NCI-H446 (cell line): ENCODE data around the gene ZBTB46.

Experiments
- DNase-seq, 2 experiments: peaks; one replicate each; lab custom pipeline; 2025; lab: John Stamatoyannopoulos, UW

The ZBTB46 gene

DNA sequence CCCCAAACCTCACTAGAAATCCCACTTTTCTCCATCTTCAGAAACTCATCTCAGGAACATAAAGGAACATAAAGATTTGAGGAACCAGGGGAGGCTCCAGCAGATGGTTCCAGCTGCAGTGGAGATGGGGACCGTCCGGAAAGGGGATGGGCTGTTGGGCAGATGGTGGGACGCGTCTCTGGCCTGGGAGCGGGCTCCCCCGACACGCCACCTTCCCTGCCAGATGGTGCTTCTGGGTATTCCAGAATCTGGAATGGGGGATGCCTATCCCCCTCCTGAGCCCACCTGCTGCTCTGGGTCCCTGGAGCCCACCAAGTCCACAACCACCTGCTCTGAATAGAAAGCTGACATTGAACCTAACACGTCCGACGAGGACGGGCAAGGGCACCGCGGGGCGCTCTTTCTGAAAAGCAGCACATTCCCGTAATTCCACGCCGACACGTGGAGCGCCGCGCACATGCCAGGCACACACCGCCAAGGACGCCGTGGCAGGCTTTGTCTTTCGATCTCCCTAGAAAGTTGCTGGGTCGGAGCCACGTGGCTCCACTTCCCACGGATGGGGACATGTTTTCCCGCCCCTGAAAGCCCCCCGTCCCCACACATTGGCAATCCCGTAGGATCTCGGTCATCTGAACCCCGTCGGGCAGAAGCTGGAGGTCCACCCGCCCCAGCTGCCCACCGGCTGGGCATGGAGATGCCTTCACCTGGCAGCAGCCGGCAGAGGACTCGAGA, 64.2 kb downstream of the ZBTB46 start:
- no peak for DNase-seq

DNA sequence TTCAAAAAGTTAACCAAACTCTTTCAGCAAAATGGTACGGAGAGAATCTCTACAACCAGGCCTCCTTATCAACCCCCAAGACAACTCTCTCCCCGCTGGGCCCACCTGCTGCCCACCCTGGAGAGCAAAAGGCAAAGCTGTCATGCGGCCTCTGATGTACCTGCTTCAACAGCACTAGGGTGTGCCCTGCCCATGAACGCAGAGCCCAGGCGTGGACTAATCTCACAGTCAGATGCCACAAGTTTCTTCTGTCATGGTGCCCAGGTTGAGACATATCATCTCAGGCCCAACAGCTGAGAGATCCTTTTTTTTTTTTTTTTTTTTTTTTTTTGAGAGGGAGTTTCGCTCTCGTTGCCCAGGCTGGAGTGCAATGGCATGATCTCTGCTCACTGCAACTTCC, 65.2 kb downstream of the ZBTB46 start:
- no peak for DNase-seq

DNA sequence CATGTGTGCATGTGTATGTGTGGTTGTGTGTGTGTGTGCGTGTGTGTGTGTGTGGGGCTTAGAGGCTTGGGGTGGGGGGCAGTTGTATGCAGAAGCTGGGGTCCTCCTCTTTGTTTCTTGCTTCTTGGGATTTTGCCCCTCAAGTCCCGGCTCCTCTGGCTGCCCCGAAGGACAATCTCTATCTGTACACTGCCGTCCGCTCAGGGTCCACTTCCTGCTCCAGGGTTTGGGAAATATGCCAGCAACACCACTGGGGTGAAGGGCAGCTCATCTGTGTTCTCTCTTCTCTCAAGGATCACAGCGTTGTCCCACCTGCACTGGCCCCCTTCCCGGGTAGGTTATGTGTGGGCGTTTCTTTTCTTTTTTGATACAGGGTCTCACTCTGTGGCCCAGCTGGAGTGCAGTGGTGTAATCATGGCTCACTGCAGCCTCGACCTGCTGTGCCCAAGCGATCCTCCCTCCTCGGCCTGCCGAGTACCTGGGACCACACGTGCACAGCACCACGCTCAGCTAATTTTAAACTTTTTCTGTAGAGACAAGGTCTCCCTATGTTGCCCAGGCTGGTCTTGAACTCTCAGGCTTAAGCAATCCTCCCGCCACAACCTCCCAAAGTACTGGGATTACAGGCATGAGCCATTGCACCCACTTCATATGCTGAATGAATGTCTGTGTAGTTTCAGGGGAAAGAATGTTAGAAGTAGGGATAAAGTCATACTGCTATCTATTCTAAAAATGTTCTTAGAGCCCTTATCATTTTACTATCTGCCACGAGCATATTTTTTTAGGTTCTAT, 65.8 kb downstream of the ZBTB46 start:
- no peak for DNase-seq

DNA sequence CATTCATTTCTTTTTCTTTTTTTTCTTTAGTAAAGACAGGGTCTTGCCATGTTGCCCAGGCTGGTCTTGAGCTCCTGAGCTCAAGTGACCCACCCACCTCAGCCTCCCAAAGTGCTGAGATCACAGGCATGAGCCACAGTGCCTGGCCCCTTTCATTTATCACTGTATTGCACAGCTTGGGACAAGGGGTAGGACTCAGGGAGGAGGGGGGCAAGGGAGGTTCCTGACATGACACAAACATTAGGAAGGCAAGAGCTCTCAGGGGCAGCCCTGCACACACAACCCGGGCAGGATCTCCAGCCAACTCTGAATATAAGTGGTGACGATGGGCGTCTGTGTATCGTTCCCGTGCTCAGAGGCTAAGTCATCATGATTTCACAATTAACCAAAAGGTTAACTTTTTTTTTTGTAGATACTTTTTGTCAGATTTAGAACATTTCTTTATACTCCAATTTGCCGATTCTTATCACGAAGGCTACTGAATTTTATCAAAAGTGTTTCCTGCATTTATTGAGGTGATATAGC, 71.6 kb downstream of the ZBTB46 start:
- no peak for DNase-seq

DNA sequence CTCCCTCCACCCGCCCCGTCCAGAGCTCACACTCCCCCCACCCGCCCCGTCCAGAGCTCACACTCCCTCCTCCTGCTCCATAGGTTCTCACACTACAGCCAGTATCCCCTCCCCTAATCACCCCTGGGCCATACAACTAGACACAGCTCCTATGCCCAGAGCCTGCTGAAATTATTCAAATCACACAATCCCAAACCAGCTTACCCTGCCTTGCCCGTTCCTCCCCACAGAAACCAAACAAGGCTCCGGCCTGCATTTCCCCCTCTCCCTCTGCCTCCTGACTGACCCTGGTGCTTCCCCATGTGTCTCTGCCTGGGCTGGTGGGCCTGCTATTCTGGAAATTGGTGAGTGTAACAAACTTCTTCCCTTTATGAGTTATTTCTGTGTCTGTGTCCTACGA, 72.9 kb downstream of the ZBTB46 start:
- DNase-seq, result no peak

DNA sequence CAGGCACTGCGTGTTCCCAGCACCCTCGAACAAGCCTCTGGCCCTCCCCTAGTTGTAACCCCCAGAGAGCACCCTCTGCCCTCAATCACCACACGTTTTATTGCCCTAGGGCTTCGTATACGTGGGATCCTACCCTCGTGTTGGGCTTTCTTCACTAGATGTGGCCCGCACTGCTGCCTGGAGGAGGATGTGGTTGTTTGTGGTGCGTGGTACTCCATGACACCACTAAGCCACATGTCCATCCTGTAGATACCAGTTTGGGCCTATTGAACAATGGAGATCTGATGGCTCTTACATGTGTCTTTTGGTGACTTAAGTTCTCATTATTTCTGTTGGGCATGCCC, 74.4 kb downstream of the ZBTB46 start:
- DNase-seq, result no peak

DNA sequence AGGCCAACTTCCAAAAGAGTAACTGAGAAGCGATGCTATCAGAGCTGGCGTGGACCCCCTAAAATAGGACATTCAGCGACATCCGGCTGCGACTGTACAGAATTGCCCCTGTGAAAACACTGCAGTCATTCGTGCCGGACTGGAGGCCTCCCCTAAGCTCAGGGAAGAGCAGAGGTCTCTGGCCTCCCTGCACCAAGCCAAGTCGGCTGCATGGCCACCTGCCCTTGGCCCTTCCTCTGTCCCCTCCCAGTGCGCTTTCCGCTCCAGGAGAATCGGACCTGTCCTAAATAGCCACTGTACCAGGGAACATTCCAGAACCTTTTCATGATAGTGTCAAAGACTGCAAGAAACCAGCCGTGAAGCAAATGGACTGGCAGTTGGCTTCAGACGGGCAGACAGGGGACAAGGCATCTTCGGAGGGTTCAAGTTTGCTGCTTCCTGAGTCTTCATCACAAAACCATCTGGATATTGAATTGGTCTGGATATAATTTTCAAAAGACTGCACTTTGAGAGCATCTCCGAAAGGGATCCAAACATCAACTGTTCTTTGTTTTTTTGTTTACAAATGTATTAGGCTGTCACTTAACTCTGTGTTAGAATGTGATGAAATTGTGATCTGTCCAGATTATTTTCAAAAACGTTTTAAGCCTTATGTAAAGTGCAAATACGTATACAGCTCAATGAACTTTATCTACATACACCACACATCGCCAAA, 75.0 kb downstream of the ZBTB46 start:
- DNase-seq, result no peak

DNA sequence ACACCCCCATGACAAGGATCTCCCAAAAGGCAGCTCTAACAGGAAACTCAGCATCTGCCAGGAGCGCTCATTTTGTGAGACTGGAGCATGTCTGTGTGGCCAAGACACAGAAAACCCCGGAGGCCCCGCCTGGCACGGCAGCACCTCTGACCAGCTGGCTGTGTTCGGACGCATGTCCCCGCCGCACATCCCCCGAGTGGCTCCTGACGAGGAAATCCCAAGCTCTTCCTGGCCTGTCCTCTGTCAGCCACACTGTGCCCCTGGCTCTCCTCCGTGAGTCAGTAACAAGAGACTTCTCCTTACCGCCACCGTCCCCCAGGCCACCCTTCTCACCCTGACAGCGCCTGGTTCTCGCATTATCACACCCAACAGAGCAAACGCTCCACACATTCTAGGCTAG, 77.1 kb downstream of the ZBTB46 start:
- DNase-seq, result no peak

DNA sequence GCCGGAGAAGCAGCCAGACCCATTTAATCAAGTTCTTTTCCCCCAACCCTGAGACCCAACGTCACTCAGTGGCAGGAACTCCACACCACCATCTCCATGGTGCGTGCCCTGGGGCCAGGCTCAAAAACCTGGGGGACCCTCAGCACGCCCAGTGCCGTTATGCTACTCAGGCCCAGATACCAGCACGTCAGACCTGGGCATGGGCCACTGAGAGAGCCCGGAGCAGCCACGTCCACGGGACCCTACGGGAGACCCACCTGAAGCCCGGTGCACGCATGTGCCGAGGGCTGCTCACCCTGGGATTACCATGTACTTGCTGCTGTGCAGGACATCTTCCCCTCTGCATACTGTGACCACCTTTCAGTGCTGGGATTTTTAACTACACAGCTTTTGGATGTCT, 77.7 kb downstream of the ZBTB46 start:
- no peak for DNase-seq

DNA sequence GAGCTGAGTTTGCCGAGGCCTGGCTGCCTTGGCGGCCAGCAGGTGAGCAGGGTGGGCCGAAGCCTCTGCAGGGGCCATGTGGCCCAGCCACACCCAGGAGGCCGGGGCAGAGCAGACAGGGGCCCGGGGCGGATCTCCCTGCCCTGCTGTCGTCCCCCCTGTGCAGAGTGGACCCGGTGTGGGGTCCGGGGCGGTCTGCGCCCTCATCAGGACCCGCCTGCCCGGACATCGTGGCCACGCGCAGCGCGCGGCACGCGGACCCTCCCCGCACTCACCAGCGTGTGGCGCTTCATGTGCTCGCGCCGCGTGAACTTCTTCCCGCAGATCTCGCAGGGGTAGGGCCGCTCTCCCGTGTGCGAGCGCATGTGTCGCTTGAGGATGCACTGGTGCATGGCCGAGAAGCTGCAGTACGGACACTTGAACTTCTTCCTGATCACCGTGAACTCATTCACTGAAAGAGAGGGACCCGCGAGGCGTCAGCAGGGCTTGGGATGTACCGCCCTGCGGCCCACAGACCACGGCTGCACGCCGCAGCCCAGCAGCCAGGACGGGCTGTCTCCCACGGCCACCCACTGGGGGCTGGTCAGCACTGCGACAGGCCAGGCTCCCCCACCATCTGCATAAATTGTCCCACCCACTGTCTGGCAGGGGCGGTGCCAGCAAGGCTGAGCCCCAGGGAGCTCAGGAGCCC, 78.5 kb downstream of the ZBTB46 start:
- no peak for DNase-seq

DNA sequence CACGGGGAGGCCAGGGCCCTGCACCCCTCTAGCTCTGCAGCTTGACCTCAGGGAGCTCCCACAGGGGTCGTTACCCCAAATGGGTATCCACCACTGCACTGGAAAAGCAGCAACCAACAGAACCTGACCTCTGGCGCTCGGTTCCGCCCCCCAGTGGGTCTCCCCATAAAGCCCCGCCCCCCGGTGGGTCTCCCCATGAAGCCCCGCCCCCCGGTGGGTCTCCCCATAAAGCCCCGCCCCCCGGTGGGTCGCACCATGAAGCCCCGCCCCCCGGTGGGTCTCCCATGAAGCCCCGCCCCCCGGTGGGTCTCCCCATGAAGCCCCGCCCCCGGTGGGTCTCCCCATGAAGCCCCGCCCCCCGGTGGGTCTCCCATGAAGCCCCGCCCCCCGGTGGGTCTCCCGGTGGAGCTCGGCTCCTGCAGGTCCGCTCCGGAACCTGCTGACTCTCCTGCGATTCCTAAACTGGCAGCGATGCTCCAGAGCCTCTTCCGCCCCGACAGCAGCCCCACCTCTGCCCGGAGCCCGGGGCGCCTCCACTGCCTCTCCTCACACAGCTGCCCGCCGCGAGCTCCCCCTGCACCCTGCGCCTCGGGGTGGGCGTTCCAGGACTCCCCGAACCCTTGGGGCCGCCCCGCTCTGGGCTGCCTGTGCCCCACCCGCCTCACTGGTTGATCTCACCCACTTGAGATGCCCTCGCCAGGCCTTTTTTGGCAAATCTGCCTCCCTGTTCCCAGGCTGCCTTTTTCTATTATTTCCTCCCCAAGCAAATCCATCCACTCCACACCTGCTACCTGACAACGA, 79.4 kb downstream of the ZBTB46 start:
- no peak for DNase-seq

DNA sequence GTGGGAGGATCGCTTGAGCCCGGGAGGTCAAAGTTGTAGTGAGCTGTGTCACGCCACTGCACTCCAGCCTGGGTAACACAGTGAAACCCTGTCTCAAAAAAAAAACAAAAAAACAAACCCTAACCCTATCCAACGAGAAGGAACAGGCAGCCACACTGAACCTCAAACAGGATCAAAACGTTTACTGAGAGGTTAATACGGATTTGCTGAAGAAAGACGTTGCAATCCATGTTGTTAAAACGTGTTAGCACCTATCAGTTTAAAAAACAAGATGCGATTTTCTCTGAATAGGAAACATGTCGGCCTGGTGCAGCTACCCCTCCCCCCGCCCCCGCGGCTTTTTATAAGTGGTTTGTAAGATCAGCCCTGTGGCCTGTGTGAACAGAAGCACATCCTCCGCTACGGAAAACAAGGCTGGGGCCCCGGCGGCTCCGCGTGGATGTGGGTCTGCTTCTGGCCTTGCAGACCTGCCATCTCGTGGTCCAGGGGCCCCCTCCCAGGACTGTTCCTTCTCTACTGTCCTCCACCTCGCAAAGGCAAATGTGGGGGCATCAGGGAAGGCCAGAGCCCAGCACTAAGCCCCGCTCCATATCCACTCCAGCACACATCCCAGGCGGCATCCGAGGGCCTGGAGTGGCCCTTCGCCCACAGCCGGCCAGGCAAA, 80.1 kb downstream of the ZBTB46 start:
- DNase-seq, result no peak

DNA sequence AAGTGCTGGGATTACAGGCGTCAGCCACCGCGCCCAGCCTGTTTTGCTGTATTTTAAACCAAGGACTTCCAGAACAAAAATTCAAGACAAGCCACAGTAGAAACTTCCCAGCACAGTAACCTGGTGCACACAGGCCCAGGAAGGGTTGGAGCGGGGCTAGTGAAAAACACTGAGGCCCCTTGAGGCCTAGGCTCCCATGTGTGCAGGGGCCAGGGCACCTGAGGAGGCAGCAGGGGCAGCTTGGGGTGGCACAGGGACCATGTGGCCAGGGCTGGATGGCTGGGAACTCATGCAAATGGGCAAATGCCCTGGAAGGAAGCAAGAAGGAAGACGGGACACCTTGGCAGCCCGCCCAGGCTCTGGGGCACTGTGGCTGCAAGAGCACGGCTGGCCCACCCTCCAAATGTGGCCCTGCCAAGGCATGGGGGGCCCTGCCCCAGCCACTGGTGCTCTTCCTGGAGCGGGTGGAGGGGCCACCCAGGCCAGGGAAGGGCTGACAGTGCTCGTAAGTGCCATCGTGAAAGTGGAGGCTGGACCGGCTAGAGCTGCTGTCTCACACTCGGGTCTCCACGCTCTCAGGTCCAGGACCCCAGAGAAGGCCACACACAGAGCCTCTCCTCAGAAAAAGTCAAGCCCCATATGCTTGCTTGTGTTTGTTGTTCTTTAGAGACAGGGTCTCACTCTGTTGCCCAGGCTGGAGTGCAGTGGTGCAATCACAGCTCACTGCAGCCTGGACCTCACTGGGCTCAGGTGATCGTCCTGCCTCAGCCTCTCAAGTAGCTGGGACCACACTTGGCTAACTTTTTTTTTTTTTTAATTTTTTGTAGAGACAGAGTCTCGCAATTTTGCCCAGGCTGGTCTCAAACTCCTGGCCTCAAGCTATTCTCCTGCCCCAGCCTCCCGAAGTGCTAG, 81.2 kb downstream of the ZBTB46 start:
- DNase-seq, result no peak

DNA sequence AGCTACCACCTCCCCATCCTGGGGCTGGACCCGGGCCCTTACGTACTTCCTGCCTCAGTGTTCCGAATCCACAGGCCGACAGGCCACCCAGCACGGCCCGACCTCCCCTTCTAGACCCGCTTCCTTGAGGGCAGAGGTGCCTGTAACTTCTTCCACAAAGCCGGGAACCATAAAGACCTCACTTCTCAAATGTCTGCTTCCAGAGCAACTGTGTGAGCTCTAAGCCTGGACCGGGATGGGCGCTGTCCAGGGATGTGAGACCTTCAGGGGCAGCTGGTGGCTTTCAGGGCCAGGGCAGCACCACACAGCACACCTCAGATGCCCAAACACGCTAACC, 82.2 kb downstream of the ZBTB46 start:
- DNase-seq, result no peak

DNA sequence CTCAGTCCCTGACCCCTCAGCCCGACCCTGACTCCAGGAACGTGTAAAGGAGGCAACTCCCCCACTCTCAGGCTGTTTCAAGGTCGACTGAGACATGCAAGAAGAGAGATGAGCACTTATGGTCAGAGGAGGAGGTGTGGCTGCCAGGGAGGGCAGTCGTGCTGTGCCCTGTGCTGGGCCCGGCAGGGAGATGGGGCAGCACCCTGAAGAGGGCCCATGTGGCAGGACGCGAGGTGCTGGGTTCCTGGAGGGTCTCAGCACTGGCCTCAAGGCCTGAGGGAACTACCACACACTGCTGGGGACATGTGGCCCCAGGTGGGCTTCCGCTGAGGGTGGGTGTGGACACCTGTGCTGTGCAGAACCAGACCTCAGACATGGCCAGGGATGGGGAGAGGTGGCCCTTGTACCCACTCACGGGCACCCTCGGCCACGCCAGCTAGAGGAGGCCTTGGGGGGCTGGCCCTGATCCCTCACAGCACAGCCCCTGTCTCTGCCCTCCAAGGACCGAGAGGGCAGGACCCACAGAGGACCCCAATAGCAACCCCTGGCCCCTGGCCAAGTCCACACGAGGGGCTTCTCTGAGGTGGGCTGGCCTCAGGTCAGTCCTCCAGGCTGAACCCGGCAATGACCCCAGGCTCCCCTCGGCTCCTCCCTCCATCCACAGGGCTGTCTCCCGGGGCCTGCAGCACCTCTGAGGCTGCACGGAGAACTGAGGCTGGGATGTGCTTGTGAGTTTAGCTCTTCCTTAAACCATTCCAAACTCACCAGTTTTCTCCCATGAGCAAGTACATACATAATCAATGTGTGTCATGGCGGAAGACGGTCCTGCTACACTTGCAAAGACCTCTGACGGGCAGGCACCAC, 82.8 kb downstream of the ZBTB46 start:
- DNase-seq, result no peak

DNA sequence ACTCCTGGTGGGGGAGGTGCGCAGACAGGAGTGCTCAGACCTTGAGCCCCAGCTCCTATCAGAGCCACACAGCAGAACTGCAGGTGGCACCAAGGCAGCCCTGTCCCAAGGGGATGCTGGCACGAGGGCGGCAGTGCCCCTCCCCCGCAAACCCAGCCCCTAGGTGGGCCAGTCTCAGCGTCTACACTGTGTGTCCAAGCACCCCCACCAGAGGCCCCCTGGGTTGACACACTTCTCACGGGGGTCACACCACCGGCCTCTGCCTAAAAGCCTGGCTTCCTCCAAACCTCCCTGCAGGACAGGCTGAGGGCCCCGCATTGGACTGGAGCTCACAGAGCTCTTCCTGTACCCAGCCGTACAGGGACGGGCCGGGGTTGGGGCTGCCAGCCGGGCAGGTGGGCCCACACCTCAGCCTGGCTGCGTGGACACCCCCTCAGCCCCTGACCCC, 83.4 kb downstream of the ZBTB46 start:
- no peak for DNase-seq

DNA sequence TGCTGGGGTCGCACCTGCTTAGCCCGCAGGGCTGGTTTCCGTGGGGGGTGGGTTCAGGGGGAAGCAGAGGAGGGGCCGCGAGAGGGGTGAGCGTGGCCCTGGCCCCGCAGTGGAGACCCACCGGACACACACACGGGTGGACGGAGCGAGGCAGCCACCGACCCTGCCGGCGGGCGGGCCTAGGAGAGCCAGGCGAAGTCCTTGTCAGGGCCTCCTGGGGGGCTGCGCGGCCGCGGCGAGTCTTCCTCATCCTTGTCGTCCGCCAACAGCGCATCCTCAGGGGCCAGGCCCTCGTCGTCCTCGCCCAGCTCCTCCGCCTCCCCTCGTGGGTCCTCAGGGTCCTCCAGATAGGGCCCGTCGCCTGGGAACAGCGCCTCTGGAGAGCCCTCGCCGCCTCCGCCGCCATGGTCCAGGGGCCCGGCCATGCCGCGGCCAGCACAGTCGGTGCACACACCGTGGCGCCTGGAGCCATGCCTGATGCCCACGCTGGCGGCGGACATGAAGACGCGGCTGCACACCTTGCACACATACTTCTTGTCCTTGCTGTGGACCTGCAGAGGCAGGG, 84.2 kb downstream of the ZBTB46 start:
- DNase-seq, result no peak

DNA sequence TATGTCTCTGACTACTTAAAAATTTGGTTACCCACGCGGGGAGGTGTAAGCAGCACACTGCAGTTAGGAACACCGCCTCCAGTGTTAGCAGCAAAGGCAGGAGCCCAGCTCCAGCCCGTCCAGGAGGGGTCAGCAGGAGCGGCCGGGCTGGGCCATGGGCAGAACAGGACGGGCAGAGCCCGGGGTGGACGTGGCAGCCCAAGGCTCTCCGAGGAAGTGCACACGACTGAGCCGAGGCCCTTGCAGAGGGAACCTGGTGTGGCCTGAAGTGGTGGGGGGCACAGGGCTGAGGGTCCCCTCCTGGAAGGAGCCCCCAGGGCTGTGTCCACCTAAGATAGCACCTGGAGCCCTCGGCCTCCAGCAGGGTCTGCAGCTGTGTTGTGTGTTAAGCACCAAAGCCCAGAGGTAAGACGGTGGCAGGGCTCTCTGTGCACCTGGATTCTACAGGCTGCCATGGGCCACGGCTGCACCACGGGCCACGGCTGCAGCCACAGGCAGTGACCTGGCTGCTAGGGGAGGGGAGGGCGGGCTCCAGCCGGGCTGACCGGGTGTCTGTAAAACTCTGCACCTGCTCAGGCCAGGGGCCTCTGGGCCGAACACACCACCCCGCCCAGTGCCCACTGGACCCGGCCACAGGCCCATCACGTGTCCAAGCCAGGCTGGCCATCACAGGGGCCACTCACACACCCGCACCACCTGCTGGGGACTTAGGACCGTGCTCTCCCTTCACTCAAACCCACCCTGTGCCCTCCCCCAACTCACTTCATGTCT, 84.9 kb downstream of the ZBTB46 start:
- DNase-seq, result no peak
